ENCODE data around the gene SUCLG1. TPM values are rescaled to one million over a fixed set of nuclear protein-coding genes. Genes with fewer than 3 reads are reported as not detected.

SUCLG1 gene
- total RNA-seq, 1 donor from 2014 or later, result 52.7 TPM

- Mint-ChIP-seq H3K27me3 (ENCODE audit: low read depth) (peaks cover under 1% of the 10 kb centered on the region), H3K9me3 (peaks cover under 1% of the 10 kb centered on the region), H3K4me3 (no peak overlapping the region), H3K27ac (ENCODE audit: unreplicated experiment) (no peak overlapping the region), H3K36me3 (ENCODE audit: low read depth) (no peaks in the 10 kb centered on the region), H3K4me1 (no peaks in the 10 kb centered on the region)
- no peak for DNase-seq (ENCODE audit: low read depth, low spot score)
- no peak for TF ChIP-seq CTCF (conservative IDR thresholded peaks at IDR 0.05)
Measured at GRCh38 chr2:84494070-84494469, 35.0 kb upstream of the SUCLG1 start.

GRCh38 chr2:84493514-84493913, 34.4 kb upstream of the SUCLG1 start:
- no peak for TF ChIP-seq CTCF (conservative IDR thresholded peaks at IDR 0.05)
- Mint-ChIP-seq H3K27ac (ENCODE audit: unreplicated experiment) (no peak overlapping the region), H3K36me3 (ENCODE audit: low read depth) (no peaks in the 10 kb centered on the region), H3K4me1 (no peaks in the 10 kb centered on the region), H3K4me3 (no peak overlapping the region), H3K9me3 (no peaks in the 10 kb centered on the region), H3K27me3 (ENCODE audit: low read depth) (no peaks in the 10 kb centered on the region)
- DNase-seq (ENCODE audit: low read depth, low spot score), result no peak

- no peaks in the 10 kb centered on the region for H3K9me3 Mint-ChIP-seq
- H3K4me3 Mint-ChIP-seq, result no peak overlapping the region
- H3K36me3 Mint-ChIP-seq (ENCODE audit: low read depth), result no peaks in the 10 kb centered on the region
- DNase-seq (ENCODE audit: low read depth, low spot score), result no peak
- H3K27ac Mint-ChIP-seq (ENCODE audit: unreplicated experiment), result no peak overlapping the region
- peak; percentile 26 for TF ChIP-seq CTCF (conservative IDR thresholded peaks at IDR 0.05)
- H3K27me3 Mint-ChIP-seq (ENCODE audit: low read depth), result no peaks in the 10 kb centered on the region
- no peaks in the 10 kb centered on the region for H3K4me1 Mint-ChIP-seq
Measured at GRCh38 chr2:84492571-84492970, 33.5 kb upstream of the SUCLG1 start.

- Mint-ChIP-seq H3K36me3 (ENCODE audit: low read depth) (no peaks in the 10 kb centered on the region), H3K4me1 (no peaks in the 10 kb centered on the region), H3K4me3 (no peak overlapping the region), H3K27ac (ENCODE audit: unreplicated experiment) (no peak overlapping the region), H3K9me3 (no peaks in the 10 kb centered on the region), H3K27me3 (ENCODE audit: low read depth) (no peaks in the 10 kb centered on the region)
- no peak for DNase-seq (ENCODE audit: low read depth, low spot score)
- no peak for TF ChIP-seq CTCF (conservative IDR thresholded peaks at IDR 0.05)
Measured at GRCh38 chr2:84491741-84492140, 32.7 kb upstream of the SUCLG1 start.

GRCh38 chr2:84491256-84491655, 32.2 kb upstream of the SUCLG1 start:
- TF ChIP-seq CTCF (conservative IDR thresholded peaks at IDR 0.05), result no peak
- Mint-ChIP-seq H3K9me3 (no peaks in the 10 kb centered on the region), H3K27ac (ENCODE audit: unreplicated experiment) (no peak overlapping the region), H3K4me3 (no peak overlapping the region), H3K27me3 (ENCODE audit: low read depth) (no peaks in the 10 kb centered on the region), H3K4me1 (no peaks in the 10 kb centered on the region), H3K36me3 (ENCODE audit: low read depth) (no peaks in the 10 kb centered on the region)
- DNase-seq (ENCODE audit: low read depth, low spot score), result no peak
